ENCODE data around the gene LIMS1. TPM values are rescaled to one million over a fixed set of nuclear protein-coding genes. Genes with fewer than 3 reads are reported as not detected.
A peak's percentile ranks its signal among the peaks of the same experiment; 100 is the strongest.

Gene LIMS1
- total RNA-seq, 1 donor from 2014 or later: 33.3 TPM

DNA sequence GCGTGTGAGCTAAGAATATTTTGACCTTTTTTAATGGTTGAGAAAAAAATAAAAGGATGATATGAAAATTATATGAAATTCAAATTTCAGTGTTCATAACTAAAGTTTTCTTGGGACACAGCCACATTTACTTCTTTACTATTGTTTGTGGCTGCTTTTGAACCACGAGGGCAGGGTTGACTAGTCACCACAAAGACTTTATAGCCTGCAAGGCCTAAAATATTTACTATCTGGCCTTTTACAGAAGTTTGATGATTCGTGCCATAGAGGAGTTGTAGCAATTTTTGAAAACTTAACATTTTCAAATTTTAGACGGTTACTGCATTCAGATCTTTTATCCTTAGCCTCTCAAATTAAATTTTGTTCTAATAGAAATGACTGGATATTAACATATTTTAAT is 69.9 kb downstream of the LIMS1 start:
- Mint-ChIP-seq H3K27me3 (no peaks in the 10 kb centered on the region), H3K27ac (no peak overlapping the region), H3K4me3 (no peak overlapping the region), H3K36me3 (ENCODE audit: low read depth) (peaks cover 2% of the 10 kb centered on the region), H3K4me1 (peaks cover 15% of the 10 kb centered on the region), H3K9me3 (no peaks in the 10 kb centered on the region)
- no peak for ATAC-seq (ENCODE audit: low read depth)
- CTCF ChIA-PET: interaction anchor here (4.9 kb wide), 1 partner anchor 32 kb away, joined by 64 read pairs; no protein-coding TSS in a partner anchor
- TF ChIP-seq, protein P1, sequence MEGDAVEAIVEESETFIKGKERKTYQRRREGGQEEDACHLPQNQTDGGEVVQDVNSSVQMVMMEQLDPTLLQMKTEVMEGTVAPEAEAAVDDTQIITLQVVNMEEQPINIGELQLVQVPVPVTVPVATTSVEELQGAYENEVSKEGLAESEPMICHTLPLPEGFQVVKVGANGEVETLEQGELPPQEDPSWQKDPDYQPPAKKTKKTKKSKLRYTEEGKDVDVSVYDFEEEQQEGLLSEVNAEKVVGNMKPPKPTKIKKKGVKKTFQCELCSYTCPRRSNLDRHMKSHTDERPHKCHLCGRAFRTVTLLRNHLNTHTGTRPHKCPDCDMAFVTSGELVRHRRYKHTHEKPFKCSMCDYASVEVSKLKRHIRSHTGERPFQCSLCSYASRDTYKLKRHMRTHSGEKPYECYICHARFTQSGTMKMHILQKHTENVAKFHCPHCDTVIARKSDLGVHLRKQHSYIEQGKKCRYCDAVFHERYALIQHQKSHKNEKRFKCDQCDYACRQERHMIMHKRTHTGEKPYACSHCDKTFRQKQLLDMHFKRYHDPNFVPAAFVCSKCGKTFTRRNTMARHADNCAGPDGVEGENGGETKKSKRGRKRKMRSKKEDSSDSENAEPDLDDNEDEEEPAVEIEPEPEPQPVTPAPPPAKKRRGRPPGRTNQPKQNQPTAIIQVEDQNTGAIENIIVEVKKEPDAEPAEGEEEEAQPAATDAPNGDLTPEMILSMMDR (IDR thresholded peaks at IDR 0.05): no peak
- POLR2A ChIA-PET: interaction anchor here (1.4 kb wide), 1 partner anchor 10 kb away, joined by 3 read pairs; no protein-coding TSS in a partner anchor
- DNase-seq: no peak
- intact Hi-C loops (cut with micrococcal nuclease): loop anchor here (2.0 to 10.0 kb wide), 2 partner anchors 19 to 521 kb away; partner anchors contain the start of gene SH3RF3

DNA sequence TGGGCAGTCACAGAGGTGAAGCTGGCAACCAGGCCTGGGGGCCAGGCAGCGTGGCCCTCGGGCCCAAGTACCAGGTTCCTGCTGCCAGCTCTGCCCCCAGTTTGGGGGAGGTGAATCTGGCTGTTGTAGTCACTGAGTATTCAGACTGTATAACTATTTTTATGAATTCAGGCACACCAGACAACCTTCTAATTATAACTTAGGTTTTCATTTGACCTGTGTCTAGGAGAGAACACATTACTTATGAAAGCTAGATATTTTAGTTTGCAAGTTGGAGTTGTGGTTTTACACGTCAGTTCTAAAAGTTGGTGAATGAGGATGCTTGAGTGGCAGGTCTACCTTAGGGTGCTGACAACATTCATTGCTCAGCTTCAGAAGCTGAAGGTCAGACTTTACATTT is 71.7 kb downstream of the LIMS1 start:
- POLR2A ChIA-PET: no interaction called here
- H3K4me3 Mint-ChIP-seq: no peak overlapping the region
- DNase-seq: no peak
- intact Hi-C loops (cut with micrococcal nuclease): loop anchor here (2.0 to 10.0 kb wide), 3 partner anchors 21 to 519 kb away; partner anchors contain the start of gene SH3RF3
- H3K27me3 Mint-ChIP-seq: no peaks in the 10 kb centered on the region
- H3K4me1 Mint-ChIP-seq: peaks cover 30% of the 10 kb centered on the region
- CTCF ChIA-PET: interaction anchor here (1.2 to 4.9 kb wide), 6 partner anchors 9 to 30 kb away, joined by 4 to 64 read pairs (median 5); no protein-coding TSS in a partner anchor
- no peak for ATAC-seq (ENCODE audit: low read depth)
- peaks cover 2% of the 10 kb centered on the region for H3K36me3 Mint-ChIP-seq (ENCODE audit: low read depth)
- H3K9me3 Mint-ChIP-seq: no peaks in the 10 kb centered on the region
- H3K27ac Mint-ChIP-seq: no peak overlapping the region
- TF ChIP-seq, protein P1 (IDR thresholded peaks at IDR 0.05): no peak

DNA sequence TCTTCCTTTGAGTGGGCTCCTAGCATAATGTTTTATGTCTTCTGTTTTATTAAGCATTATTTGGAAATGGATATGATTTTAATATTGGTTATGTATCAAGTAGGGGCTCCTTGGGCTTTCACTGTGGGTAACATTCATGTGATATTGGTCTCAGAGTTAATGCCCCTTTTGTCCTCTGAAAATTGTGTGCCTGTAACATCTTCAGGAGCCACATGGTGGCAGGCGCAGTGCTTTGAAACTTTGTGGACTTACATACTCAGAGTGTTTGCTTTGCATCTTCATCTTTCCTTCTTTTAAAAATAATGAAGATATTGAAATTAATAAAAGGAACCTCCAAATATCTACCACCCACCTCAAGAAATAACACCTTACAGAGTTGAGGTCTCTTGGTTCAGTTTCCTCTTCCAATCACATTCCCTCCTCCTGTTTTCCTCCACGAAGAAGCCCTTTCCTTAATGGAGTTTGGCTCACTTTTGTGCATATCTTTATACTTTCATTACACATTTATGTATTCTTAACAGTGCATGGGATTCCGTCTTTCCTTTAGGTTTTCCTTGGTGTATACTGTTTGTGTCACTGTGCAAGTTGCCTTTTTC is 73.5 kb downstream of the LIMS1 start:
- CTCF ChIA-PET: interaction anchor here (0.8 to 4.9 kb wide), 6 partner anchors 13 to 31 kb away, joined by 3 to 64 read pairs (median 6); no protein-coding TSS in a partner anchor
- Mint-ChIP-seq H3K27me3 (no peaks in the 10 kb centered on the region), H3K4me3 (no peak overlapping the region), H3K4me1 (peaks cover 46% of the 10 kb centered on the region), H3K27ac (no peak overlapping the region), H3K36me3 (ENCODE audit: low read depth) (peaks cover 2% of the 10 kb centered on the region), H3K9me3 (no peaks in the 10 kb centered on the region)
- POLR2A ChIA-PET: no interaction called here
- DNase-seq (no peak), ATAC-seq (ENCODE audit: low read depth) (no peak)
- TF ChIP-seq, protein P1 (IDR thresholded peaks at IDR 0.05): no peak
- intact Hi-C loops (cut with micrococcal nuclease): loop anchor here (1.0 to 10.0 kb wide), 4 partner anchors 28 to 517 kb away; partner anchors contain the start of genes RANBP2 and SH3RF3

DNA sequence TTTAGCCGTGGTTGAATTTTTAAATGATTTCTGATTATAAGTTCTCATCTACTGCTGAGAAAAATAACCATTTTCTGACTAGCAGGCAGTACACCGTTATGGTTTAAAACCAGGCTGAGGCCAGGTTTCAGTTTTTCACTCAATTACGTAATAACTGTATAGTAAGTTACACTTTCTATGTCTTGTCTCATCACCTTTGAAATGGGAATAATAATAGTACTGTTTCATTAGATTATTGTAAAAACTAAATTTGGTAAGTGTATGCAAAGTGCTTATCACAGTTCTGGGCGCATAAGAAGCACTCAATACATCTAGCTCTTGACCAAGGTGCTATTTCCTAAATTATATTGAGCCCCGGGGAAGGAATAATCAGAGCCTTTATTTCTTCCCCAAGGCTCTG is 76.8 kb downstream of the LIMS1 start:
- TF ChIP-seq, protein P1 (IDR thresholded peaks at IDR 0.05): no peak
- intact Hi-C loops (cut with micrococcal nuclease): no loop called here
- DNase-seq: no peak

DNA sequence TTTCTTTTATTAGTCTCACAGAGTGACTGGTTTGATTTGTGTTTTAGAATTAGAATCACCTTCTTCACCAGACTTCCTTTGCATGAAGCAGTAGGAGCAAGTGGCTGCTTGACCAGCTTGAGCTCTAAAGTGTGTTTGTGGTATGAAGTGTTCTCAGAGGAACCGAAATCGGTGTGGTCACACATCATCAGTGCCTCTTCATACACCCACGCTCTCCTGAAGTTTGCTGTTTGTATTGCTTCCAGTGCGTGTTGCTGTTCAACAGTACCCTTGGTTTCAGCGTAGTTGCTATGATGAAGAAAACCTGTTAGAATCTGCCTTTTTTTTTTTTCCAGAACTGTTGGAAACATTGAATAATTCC is 77.9 kb downstream of the LIMS1 start:
- DNase-seq: no peak
- intact Hi-C loops (cut with micrococcal nuclease): loop anchor here (1.0 kb wide), 5 partner anchors 9 to 107 kb away; partner anchors contain the start of gene RANBP2
- Mint-ChIP-seq H3K27me3 (no peaks in the 10 kb centered on the region), H3K4me1 (peaks cover 82% of the 10 kb centered on the region), H3K9me3 (no peaks in the 10 kb centered on the region), H3K27ac (peak overlapping the region; percentile 88), H3K36me3 (ENCODE audit: low read depth) (no peaks in the 10 kb centered on the region), H3K4me3 (peak overlapping the region; percentile 64)
- ATAC-seq (ENCODE audit: low read depth): peak; percentile 82
- POLR2A ChIA-PET: interaction anchor here (0.7 to 2.7 kb wide), 13 partner anchors 9 to 532 kb away, joined by 3 to 26 read pairs (median 4); partner anchors contain the start of genes GCC2, LIMS1 and RANBP2
- TF ChIP-seq, protein P1 (IDR thresholded peaks at IDR 0.05): no peak
- CTCF ChIA-PET: interaction anchor here (1.1 to 3.9 kb wide), 2 partner anchors 9 to 23 kb away, joined by 5 to 56 read pairs; no protein-coding TSS in a partner anchor

More for the DNA sequence above, 76.8 kb downstream of the LIMS1 start:
- H3K27ac Mint-ChIP-seq: no peak overlapping the region
- ChIA-PET POLR2A (interaction anchor here (0.5 to 2.7 kb wide), 5 partner anchors 10 to 162 kb away, joined by 4 to 26 read pairs (median 6); partner anchors contain the start of gene GCC2), CTCF (interaction anchor here (3.9 kb wide), 1 partner anchor 24 kb away, joined by 56 read pairs; no protein-coding TSS in a partner anchor)
- no peaks in the 10 kb centered on the region for H3K36me3 Mint-ChIP-seq (ENCODE audit: low read depth)
- no peak for ATAC-seq (ENCODE audit: low read depth)
- H3K4me1 Mint-ChIP-seq: peaks cover 75% of the 10 kb centered on the region
- H3K9me3 Mint-ChIP-seq: no peaks in the 10 kb centered on the region
- no peaks in the 10 kb centered on the region for H3K27me3 Mint-ChIP-seq
- H3K4me3 Mint-ChIP-seq: peak overlapping the region; percentile 6
